GM18498 (cell line): ENCODE data around the gene A3GALT2.

ENCODE experiments used
- ATAC-seq: cut with Tn5 transposase; IDR thresholded peaks from one replicate; pipeline ENCODE4 v1.9.1; 2021; ENCODE audit warnings: mild to moderate bottlenecking, moderate library complexity; ENCODE audit not compliant: unreplicated experiment

Gene A3GALT2

GRCh38 chr1:33274446-33274845, 46.5 kb downstream of the A3GALT2 start:
- ATAC-seq: no peak

DNA sequence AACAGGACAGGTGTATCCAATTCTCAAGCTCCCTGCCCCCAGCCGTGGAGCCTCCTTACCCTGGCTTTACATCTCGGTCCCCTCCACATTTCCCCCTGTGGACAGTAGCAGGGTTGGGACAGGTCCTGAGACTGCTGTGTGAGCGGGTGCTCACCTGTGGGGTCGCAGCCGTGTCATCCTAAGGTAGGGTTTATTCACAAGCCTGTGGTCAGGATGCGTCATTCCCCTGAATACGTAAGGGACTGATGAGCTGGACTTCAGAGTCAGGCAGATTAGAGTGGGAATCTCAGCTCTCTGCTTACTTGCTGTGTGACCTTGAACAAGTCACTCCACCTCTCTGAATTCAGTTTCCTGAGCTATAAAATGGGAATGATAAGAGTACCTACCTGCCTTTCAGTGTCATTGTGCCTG, 46.9 kb downstream of the A3GALT2 start:
- no peak for ATAC-seq

- no peak for ATAC-seq
These were observed 47.5 kb downstream of the A3GALT2 start for GRCh38 chr1:33273406-33273805.

- no peak for ATAC-seq
These were observed 48.0 kb downstream of the A3GALT2 start for GRCh38 chr1:33272930-33273329.

DNA sequence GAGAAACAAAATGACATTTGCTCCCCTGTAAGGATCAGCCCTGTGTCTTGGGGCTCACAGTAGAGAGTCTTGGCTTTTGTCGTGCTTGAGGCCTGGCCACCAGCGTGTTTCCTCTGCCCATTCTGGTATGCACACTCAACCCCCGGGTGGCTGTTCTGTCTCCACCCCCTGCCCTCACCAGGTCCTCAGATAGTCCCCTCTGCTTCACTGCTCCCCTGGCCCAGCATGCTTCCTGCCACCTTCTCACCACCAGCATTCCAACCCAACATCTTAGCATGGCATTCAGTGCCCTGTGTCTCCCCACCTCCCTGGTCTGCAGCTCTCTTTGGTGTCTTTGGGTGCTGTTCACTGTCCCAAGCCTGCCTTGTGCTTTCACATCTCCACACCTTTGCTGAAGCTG, 48.4 kb downstream of the A3GALT2 start:
- ATAC-seq: no peak

DNA sequence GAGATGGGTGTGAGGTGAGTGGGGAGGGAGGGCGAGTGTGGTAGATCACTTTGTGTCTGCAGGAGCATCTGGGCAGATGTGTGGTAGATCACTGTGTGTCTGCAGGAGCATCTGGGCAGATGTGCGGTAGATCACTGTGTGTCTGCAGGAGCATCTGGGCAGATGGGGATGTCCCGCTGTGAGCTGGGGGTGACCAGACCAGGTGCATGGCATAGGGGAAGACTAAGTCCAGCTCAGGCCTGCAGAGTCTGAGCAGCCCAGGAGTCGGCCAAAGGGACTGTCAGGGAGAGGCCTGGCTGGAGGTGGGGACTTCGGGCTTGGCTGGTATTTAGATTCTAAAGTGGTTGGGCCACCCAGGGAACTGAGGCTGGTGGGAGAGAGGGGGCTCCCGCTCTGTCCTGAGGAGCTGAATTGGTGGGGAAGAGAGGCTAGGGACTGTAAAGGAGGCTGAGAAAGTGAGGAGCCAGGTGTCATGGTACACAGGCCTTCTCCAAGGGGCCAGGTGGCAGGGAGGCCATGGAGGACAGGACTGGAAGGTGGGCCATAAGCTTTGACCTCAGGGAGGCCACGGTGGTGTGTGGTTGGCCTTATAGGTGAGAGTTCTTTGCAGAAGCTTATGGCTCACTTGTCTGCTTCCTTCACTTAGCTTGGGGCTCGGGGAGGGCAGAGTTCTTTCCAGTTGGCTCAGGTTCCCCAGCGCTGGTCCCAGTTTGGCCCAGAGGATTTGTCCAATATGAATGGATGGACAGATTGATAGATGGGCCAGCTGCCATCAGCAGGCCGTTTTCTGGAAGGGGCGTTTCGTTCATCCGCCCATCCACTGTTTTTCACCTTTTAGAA, 49.0 kb downstream of the A3GALT2 start:
- no peak for ATAC-seq

- ATAC-seq: no peak
These were observed 50.0 kb downstream of the A3GALT2 start for GRCh38 chr1:33270808-33271465.

GRCh38 chr1:33270379-33270778, 50.5 kb downstream of the A3GALT2 start:
- no peak for ATAC-seq

DNA sequence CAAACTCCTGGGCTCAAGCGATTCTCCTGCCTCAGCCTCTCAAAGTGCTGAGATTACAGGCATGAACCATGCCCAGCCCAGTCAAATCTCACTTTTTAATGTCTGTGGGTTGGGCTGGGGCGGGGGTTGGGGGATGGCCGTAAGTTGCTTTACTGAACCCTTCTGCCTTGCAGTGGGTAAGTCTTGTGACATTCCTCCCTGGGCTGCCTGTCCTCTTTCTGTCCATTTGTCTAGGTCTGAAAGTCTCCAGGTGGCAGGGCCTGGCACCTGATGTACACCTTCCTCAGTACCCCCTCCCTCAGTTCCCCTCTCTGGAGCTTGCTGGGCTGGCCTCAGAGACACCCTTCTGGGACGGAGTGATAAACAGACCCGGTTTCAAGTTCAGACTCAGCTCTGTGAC, 51.3 kb downstream of the A3GALT2 start:
- no peak for ATAC-seq

DNA sequence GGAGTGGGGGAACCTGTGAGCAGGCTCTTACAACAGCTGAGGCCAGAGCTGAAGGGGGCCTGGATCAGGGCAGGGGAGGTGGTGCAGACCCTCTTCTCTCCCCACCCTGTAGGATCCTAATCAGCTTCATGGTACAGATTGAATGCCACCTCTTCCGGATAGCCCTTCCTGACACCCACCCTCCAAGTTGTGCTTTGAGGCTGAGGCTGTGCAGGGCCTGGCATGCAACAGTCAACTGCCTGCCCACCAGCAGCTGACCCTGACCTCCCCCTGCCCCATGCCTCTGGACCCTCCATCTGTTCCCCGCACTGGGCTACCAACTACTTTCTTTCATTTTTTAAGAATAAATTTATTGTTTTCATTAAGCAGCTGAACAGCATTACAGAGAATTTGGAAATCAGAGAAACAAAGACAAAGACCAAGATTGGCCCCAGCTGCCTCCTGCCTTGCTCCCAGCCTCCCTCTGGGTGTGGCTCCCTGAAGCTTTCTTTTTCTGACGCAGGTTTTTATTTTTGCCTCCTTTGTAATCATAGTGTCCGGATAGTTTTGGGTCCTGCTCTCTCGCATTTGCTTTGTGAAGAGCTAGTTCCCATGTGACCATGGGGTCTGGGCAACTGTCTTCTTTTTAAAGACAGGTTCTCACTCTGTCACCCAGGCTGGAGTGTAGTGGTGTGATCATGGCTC, 51.8 kb downstream of the A3GALT2 start:
- no peak for ATAC-seq

- no peak for ATAC-seq
These were observed 52.4 kb downstream of the A3GALT2 start for GRCh38 chr1:33268457-33268856.

DNA sequence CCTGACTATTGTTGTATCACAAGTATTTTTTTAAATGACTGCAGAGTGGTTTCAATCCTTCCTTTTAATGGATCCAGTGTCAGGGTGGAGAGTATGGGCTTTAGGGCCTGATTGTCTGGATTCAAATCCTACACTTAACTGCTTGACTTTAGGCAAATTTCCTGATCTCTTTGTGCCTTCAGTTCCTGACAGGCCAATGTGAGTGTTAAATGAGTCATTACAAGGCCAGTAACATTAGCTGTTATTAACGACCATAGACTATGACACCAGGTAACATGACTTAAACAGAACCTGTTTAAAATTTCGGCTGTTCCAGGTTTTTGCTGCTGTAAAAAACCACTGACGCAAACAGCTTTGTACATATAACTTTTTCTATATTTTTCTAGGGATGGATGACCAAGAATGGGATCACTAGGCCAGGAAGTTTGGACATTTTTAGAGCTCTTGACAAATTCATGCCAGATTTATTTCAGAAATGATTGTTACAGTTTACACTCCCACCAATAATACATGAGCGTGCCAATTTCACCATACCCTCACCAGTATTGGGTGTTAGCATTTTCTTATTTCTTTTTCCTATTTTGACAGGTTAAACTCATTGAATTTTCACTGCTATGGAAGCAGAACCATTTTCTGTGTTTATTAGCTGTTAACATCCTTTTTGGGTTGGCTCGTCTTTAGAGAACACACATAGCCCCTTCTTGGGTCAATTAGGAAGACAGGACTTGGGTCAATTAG, 53.3 kb downstream of the A3GALT2 start:
- ATAC-seq: no peak

DNA sequence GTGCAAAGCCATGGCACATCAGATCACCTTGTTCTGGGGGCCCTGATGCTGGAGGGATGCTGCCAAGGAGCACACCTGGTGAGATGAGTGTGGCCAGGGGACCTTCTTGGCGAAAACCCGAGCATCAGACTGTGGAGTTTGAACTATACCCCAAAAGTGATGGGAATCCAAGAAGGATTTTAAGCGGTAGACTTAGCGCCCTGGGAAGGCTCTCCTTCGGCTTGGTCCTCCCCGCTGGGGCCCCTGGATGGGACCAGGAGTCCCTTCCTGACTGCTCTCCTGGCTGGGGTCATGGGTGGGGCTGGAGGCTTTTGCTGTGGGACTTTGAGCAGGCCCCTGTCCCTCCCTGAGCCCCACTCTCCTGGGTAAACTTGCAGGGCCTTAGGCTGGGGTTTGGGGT, 54.1 kb downstream of the A3GALT2 start:
- no peak for ATAC-seq

DNA sequence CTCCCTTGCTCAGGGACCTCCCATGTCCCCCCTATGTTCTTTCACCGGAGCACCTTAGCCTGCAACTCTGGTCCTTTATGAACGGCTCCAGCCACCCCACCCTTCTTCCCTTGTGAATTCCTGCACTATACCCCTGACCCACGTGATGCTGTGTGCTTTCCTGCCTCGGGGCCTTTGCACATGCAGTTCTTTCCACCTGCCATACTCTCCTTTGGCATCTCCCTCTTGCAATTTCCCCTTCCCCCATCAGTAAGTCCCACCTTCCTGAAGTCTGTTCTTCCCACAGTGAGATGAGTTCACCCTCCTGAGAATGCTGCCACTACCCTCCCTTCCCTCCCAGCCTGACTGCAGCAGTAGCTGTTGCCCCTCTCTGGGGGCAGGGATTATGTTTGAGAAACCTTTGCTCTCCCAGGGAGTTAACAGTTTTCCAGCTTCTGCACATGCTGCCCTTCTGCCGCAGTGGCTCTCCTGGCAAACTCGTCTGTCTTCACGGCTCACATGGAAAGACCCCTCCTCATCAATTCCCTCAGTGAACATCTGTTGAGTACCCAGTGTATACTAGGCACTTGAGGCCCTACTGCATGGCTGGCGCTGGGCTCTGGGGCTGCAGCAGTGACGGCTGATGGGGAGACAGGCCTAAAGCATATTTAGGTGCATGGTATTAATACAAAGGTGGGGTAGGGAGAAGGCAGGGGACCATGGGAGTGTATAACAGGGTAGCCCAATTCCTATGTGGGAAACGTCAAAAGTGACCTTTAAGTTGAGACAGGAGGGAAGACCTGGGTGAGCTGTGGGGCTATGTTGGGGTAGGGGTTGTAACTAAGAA, 54.9 kb downstream of the A3GALT2 start:
- ATAC-seq: no peak

- no peak for ATAC-seq
These were observed 56.9 kb downstream of the A3GALT2 start for GRCh38 chr1:33263890-33264504.

GRCh38 chr1:33261344-33261743, 59.6 kb downstream of the A3GALT2 start:
- no peak for ATAC-seq

DNA sequence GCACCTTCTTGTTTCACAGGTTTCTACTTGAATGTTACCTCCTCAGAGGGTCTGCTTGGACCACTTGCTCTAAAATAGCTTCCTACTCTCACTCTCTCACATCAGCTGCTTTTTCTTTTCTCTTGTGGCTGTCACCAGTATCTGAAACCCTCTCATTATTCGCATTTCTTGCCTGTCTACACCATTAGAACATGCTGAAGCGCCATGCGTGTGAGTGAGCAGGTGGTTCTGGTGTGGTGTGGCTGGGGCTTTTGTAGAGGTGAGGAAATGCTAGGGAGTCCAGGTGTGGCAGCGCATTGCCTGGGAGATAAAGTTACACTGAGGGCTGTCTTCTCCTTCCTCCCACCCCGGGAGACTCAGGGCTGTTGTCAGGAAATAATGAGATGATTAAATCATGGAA, 60.5 kb downstream of the A3GALT2 start:
- no peak for ATAC-seq

DNA sequence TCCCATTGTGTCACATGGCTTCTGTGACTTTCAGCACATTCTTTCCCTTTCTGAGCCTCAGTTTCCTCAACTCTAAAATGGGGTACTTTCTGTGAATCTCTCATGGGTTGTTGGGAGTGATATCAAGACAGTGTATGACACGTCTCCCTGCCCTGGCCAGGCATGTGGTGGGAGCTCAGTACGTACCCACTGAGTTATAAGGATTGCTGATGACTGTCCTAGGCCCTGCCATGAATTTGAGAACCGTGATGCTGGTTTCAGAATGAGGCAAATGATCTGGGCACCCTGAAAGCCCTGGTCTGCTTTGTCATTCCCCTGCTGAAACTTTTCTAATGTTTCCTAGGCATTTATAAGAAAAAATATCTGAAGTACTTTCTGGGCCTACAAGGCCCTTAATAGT, 61.0 kb downstream of the A3GALT2 start:
- ATAC-seq: no peak

DNA sequence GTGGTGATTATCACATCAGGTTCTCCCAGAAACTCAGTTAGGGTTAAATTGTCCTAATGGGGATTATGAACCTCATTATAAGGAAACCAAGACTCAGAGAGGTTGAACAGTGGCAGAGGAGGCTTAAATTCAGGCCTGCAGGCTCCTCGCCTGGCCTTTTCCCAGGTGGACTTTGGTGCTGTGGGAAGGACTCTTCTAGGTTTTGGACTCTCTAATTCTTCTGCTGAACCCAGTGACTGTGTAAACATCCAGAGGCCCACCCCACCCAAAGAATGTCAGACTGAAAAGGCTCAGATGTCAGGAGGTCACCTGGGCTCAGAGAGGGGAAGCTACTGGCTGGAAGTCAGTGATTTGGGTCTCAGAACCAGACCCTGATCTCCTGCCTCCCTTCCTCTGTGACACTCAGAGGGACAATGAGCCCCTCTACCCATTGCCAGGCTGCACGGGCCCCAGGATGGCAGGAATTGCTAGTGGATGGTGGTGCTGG, 62.1 kb downstream of the A3GALT2 start:
- ATAC-seq: no peak
